Measurements from ENCODE around the gene AXDND1.

DNA sequence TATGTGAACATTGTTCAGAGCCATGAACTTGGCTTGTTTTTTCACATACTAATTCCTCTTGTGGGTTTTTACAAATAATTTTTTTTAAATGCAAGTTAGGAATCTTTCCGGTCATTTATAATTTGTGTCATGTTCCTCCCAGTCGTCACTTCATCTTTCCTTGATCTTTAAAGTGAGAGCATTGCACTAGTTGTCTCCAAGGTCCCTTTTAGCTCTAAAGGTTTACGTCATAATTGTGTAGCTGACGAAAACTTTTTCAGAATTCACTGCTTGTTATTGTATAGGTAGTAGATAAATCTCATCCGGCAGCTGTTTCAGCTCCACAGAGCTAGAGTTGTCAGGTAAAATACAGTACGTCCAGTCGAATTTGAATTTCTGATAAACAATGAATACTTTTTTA, 38.6 kb upstream of the AXDND1 start:
- no peak for TF ChIP-seq CTCF (IDR thresholded peaks at IDR 0.05)
- TF ChIP-seq POLR2A (IDR thresholded peaks at IDR 0.05) = no peak

Measured in ovary (tissue), 3 donors.